ENCODE results near the gene C6orf15. TPM values are rescaled to one million over a fixed set of nuclear protein-coding genes. Genes with fewer than 3 reads are reported as not detected.

The C6orf15 gene
- total RNA-seq, 1 experiment from 2014 or later: not detected

DNA sequence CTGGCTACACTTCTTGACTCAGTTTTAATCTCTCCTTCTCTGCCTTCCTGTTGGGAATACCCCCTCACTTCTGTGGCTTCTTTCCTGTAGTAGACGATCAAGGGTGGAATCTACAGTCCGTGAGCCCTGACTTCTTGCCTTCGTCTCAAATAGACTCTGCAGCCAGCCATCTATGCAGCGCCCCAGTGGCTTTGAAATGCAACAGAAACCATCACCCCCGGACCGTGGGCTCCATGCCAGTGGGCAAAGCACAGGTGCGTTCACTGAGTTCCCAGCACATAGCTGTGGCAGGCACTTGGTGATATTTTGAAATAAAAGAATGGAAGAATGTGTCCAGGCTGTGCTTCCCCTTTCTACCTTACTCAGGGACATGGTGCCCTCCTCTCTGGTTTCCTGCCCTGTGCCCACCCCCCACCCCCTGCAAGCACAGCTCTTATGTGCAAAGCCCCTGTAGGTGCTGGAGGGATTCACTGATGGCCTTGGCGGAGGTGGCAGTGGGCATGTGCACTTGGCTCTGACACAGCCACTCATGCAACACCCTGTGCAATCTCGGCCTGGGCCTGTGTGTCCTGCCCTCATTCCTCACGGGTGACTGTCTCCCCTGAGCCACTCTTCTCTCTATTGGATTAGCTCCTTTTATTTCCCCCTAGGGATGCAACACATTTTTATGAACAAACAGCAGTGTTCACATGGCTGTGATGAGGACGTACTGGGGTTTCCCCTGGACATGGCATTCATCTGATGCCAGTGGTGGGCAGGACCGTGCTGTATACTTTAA, 13.4 kb upstream of the C6orf15 start:
- ATAC-seq (peak; percentile 24; the same call in 1 of the 2 replicates), DNase-seq (ENCODE audit: low read depth, low spot score) (no peak)
- TF ChIP-seq SIN3A (IDR thresholded peaks at IDR 0.05; ENCODE audit: borderline replicate concordance, insufficient read depth, low read depth, low read length) (no peak), POLR2AphosphoS5 (IDR thresholded peaks at IDR 0.05; ENCODE audit: low read depth, low read length) (no peak), TCF7L2 (IDR thresholded peaks at IDR 0.05; ENCODE audit: low read depth, low read length) (no peak)
- TF ChIP-seq, protein P1, sequence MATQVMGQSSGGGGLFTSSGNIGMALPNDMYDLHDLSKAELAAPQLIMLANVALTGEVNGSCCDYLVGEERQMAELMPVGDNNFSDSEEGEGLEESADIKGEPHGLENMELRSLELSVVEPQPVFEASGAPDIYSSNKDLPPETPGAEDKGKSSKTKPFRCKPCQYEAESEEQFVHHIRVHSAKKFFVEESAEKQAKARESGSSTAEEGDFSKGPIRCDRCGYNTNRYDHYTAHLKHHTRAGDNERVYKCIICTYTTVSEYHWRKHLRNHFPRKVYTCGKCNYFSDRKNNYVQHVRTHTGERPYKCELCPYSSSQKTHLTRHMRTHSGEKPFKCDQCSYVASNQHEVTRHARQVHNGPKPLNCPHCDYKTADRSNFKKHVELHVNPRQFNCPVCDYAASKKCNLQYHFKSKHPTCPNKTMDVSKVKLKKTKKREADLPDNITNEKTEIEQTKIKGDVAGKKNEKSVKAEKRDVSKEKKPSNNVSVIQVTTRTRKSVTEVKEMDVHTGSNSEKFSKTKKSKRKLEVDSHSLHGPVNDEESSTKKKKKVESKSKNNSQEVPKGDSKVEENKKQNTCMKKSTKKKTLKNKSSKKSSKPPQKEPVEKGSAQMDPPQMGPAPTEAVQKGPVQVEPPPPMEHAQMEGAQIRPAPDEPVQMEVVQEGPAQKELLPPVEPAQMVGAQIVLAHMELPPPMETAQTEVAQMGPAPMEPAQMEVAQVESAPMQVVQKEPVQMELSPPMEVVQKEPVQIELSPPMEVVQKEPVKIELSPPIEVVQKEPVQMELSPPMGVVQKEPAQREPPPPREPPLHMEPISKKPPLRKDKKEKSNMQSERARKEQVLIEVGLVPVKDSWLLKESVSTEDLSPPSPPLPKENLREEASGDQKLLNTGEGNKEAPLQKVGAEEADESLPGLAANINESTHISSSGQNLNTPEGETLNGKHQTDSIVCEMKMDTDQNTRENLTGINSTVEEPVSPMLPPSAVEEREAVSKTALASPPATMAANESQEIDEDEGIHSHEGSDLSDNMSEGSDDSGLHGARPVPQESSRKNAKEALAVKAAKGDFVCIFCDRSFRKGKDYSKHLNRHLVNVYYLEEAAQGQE (IDR thresholded peaks at IDR 0.05; ENCODE audit: insufficient read depth in 1 of 2, low read depth in 2 of 2, low read length in 1 of 2): no peak
- TF ChIP-seq, protein P2, sequence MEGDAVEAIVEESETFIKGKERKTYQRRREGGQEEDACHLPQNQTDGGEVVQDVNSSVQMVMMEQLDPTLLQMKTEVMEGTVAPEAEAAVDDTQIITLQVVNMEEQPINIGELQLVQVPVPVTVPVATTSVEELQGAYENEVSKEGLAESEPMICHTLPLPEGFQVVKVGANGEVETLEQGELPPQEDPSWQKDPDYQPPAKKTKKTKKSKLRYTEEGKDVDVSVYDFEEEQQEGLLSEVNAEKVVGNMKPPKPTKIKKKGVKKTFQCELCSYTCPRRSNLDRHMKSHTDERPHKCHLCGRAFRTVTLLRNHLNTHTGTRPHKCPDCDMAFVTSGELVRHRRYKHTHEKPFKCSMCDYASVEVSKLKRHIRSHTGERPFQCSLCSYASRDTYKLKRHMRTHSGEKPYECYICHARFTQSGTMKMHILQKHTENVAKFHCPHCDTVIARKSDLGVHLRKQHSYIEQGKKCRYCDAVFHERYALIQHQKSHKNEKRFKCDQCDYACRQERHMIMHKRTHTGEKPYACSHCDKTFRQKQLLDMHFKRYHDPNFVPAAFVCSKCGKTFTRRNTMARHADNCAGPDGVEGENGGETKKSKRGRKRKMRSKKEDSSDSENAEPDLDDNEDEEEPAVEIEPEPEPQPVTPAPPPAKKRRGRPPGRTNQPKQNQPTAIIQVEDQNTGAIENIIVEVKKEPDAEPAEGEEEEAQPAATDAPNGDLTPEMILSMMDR (IDR thresholded peaks at IDR 0.05): no peak
- Histone ChIP-seq H3K36me3 (ENCODE audit: control insufficient read depth, insufficient read depth, low read length) (no peaks in the 10 kb centered on the region), H3K27ac (ENCODE audit: low read length) (no peak overlapping the region), H3K4me1 (ENCODE audit: control insufficient read depth, insufficient read depth, low read length) (peaks cover 20% of the 10 kb centered on the region), H3K27me3 (ENCODE audit: control insufficient read depth, insufficient read depth, low read length) (peaks cover 2% of the 10 kb centered on the region; the same call in 1 of the 2 replicates), H3K9me3 (ENCODE audit: control insufficient read depth, insufficient read depth, low read depth, low read length) (no peaks in the 10 kb centered on the region), H3K4me3 (ENCODE audit: low read depth in 2 of 2, low read length in 2 of 2) (no peak overlapping the region)
- ChIA-PET CTCF (interaction anchor here (0.6 kb wide), 1 partner anchor 32 kb away, joined by 3 read pairs; no protein-coding TSS in a partner anchor), POLR2A (interaction anchor here (0.7 kb wide), 1 partner anchor 212 kb away, joined by 3 read pairs; no protein-coding TSS in a partner anchor)
- intact Hi-C loops (cut with micrococcal nuclease; ENCODE audit: unreplicated experiment): no loop called here
- BruUV-seq (replicated peaks): no TSS peak
- in situ Hi-C loops (cut with HindIII; ENCODE audit: low pct_unique_long_range_greater_than_20kb, low sequenced_read_pairs): no loop called here

DNA sequence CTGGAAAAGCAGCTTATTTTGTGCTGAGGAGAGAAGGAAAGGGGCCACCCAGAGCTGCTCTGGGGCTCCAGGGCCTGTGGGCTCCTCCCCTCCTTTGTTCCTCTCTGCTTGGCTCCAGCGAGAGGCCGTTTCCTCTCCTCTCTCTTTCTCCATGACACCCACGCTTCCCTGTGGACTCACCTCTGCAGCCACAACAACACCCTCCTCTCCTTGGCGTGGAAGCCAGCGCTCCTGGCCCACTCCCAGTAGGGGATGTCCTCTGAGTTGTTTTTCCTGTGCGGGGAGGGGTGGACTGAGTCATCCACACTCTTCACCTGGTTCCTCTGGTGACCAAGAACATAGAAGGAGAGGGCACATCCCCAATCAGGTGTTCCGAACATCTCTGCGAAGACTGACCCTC, 12.8 kb upstream of the C6orf15 start:
- ATAC-seq: no peak
- ChIA-PET POLR2A (no interaction called here), CTCF (no interaction called here)
- DNase-seq (ENCODE audit: low read depth, low spot score): no peak
- no peak overlapping the region for H3K27ac ChIP-seq (ENCODE audit: low read length)
- H3K9me3 ChIP-seq (ENCODE audit: control insufficient read depth, insufficient read depth, low read depth, low read length): no peaks in the 10 kb centered on the region
- peaks cover 20% of the 10 kb centered on the region for H3K4me1 ChIP-seq (ENCODE audit: control insufficient read depth, insufficient read depth, low read length)
- no peaks in the 10 kb centered on the region for H3K36me3 ChIP-seq (ENCODE audit: control insufficient read depth, insufficient read depth, low read length)
- H3K4me3 ChIP-seq (ENCODE audit: low read depth in 2 of 2, low read length in 2 of 2): no peak overlapping the region
- TF ChIP-seq, protein P1 (IDR thresholded peaks at IDR 0.05; ENCODE audit: insufficient read depth in 1 of 2, low read depth in 2 of 2, low read length in 1 of 2): no peak
- no peak for TF ChIP-seq TCF7L2 (IDR thresholded peaks at IDR 0.05; ENCODE audit: low read depth, low read length)
- no peak for TF ChIP-seq POLR2AphosphoS5 (IDR thresholded peaks at IDR 0.05; ENCODE audit: low read depth, low read length)
- TF ChIP-seq SIN3A (IDR thresholded peaks at IDR 0.05; ENCODE audit: borderline replicate concordance, insufficient read depth, low read depth, low read length): no peak
- TF ChIP-seq, protein P2 (IDR thresholded peaks at IDR 0.05): no peak
- intact Hi-C loops (cut with micrococcal nuclease; ENCODE audit: unreplicated experiment) (no loop called here), in situ Hi-C loops (cut with HindIII; ENCODE audit: low pct_unique_long_range_greater_than_20kb, low sequenced_read_pairs) (no loop called here)
- H3K27me3 ChIP-seq (ENCODE audit: control insufficient read depth, insufficient read depth, low read length): peaks cover 2% of the 10 kb centered on the region; the same call in 1 of the 2 replicates
- BruUV-seq (replicated peaks): no TSS peak
